ENCODE data around the gene MEX3D.

DNA sequence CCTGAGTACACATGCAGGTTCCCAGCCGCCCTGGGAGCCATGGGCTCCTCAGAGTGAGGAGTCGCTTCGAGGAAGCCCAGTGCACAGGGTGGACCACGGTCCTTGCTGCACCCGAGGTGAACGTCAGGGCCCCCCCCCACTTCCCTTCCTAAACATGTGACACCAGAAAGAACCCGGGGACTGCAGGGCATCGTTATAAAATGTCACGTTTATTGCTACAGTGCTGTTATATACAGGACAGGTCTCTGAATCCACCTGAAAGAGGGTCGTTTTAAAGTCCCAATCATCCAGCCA lies 40.9 kb upstream of the MEX3D start:
- TF ChIP-seq CTCF (optimal IDR thresholded peaks at IDR 0.05 in 1 of 3, IDR thresholded peaks at IDR 0.05 in 1 of 3, conservative IDR thresholded peaks at IDR 0.05 in 1 of 3; ENCODE audit: extremely low read depth in 1 of 3, insufficient read depth in 2 of 3, low read length in 3 of 3) = no peak
- TF ChIP-seq EZH2 (IDR thresholded peaks at IDR 0.05; ENCODE audit: low read length) = no peak

Measured in keratinocyte (primary cell).